HepG2 (cell line): ENCODE measurements around the gene SCAF11. TPM values are rescaled to one million over a fixed set of nuclear protein-coding genes. Genes with fewer than 3 reads are reported as not detected.

Experiments
- BRD4 ChIP-seq: sonication (generic); formaldehyde crosslinking; IDR thresholded peaks from 2 replicates; pipeline ENCODE4 v1.4.0; 2020; ENCODE audit warnings: missing genetic modification reagents
- CEBPG ChIP-seq: IDR thresholded peaks from 2 replicates; pipeline ENCODE4 v1.6.1; 2016
- ELF1 ChIP-seq: sonication (generic); formaldehyde crosslinking; IDR thresholded peaks from 2 replicates; pipeline ENCODE4 v1.4.0; 2020; ENCODE audit warnings: missing genetic modification reagents
- FOXP1 ChIP-seq, 2 experiments: fragments of 450-650 bp in 1 of 2; IDR thresholded peaks; 2 replicates each; pipeline ENCODE4 v1.6.1; 2017 to 2018; ENCODE audit warnings: antibody characterized with exemption in 1 of 2
- HNF4G ChIP-seq, 2 experiments: sonication (generic) in 1 of 2; formaldehyde crosslinking in 1 of 2; IDR thresholded peaks; 2 replicates each; pipeline versions ENCODE4 v1.4.0 to v1.6.1; 2011 to 2020; ENCODE audit warnings: borderline replicate concordance in 2 of 2, low read depth in 2 of 2, mild to moderate bottlenecking in 2 of 2, low read length in 1 of 2, missing genetic modification reagents in 1 of 2, moderate library complexity in 1 of 2
- IKZF1 ChIP-seq: fragments of 450-650 bp; IDR thresholded peaks from 2 replicates; pipeline ENCODE4 v1.7.1; 2016
- KDM5B ChIP-seq: sonication (generic); formaldehyde crosslinking; IDR thresholded peaks from 2 replicates; pipeline ENCODE4 v1.4.0; 2020; ENCODE audit warnings: missing genetic modification reagents, mild to moderate bottlenecking, borderline replicate concordance
- RARG ChIP-seq: sonication (generic); formaldehyde crosslinking; IDR thresholded peaks from 2 replicates; pipeline ENCODE4 v1.4.0; 2020; ENCODE audit warnings: low read depth, mild to moderate bottlenecking, missing genetic modification reagents
- RFX5 ChIP-seq: IDR thresholded peaks from 2 replicates; pipeline ENCODE4 v1.6.1; 2011; ENCODE audit warnings: low read depth, low read length, improper control_type of control experiment
- RFXAP ChIP-seq: sonication (generic); formaldehyde crosslinking; IDR thresholded peaks from 2 replicates; pipeline ENCODE4 v1.4.0; 2020; ENCODE audit warnings: missing genetic modification reagents, borderline replicate concordance
- TMF1 ChIP-seq: sonication (generic); formaldehyde crosslinking; IDR thresholded peaks from 2 replicates; pipeline ENCODE4 v1.8.1; 2022; ENCODE audit warnings: low read depth, missing genetic modification reagents
- XBP1 ChIP-seq: sonication (generic); formaldehyde crosslinking; IDR thresholded peaks from 2 replicates; pipeline ENCODE4 v1.5.0; 2020; ENCODE audit warnings: missing genetic modification reagents
- ZFP41 ChIP-seq: sonication (generic); formaldehyde crosslinking; IDR thresholded peaks from 2 replicates; pipeline ENCODE4 v1.4.0; 2020; ENCODE audit warnings: mild to moderate bottlenecking, missing genetic modification reagents, borderline replicate concordance
- ZFP82 ChIP-seq: sonication (generic); formaldehyde crosslinking; IDR thresholded peaks from 2 replicates; pipeline ENCODE4 v1.5.1; 2020; ENCODE audit warnings: mild to moderate bottlenecking, missing genetic modification reagents, borderline replicate concordance
- ZNF124 ChIP-seq: sonication (generic); formaldehyde crosslinking; IDR thresholded peaks from 2 replicates; pipeline ENCODE4 v1.4.0; 2020; ENCODE audit warnings: missing genetic modification reagents
- ZNF234 ChIP-seq: sonication (generic); formaldehyde crosslinking; conservative IDR thresholded peaks from 2 replicates; pipeline ENCODE4 v1.5.1; 2020; ENCODE audit warnings: mild to moderate bottlenecking, missing genetic modification reagents
- ZNF292 ChIP-seq: sonication (generic); formaldehyde crosslinking; IDR thresholded peaks from 2 replicates; pipeline ENCODE4 v1.8.1; 2022; ENCODE audit warnings: mild to moderate bottlenecking, low read depth, missing genetic modification reagents, borderline replicate concordance
- ZNF567 ChIP-seq: sonication (generic); formaldehyde crosslinking; IDR thresholded peaks from 2 replicates; pipeline ENCODE4 v1.8.1; 2023; ENCODE audit warnings: mild to moderate bottlenecking, missing genetic modification reagents, borderline replicate concordance
- ZNF598 ChIP-seq: sonication (generic); formaldehyde crosslinking; IDR thresholded peaks from 2 replicates; pipeline ENCODE4 v1.5.1; 2020; ENCODE audit warnings: mild to moderate bottlenecking, missing genetic modification reagents, borderline replicate concordance
- ZNF678 ChIP-seq: sonication (generic); formaldehyde crosslinking; IDR thresholded peaks from 2 replicates; pipeline ENCODE4 v1.4.0; 2020; ENCODE audit warnings: mild to moderate bottlenecking, missing genetic modification reagents
- ZNF709 ChIP-seq: sonication (generic); formaldehyde crosslinking; IDR thresholded peaks from 2 replicates; pipeline ENCODE4 v1.5.0; 2020; ENCODE audit warnings: mild to moderate bottlenecking, missing genetic modification reagents
- polyA plus RNA-seq, 8 experiments: library from polyadenylated mRNA; depleted of rRNA in 3 of 8; stranded (reverse) in 7 of 8; unstranded in 1 of 8; fragments of >200 nt; fragmentation: Illumina TruSeq in 4 of 8; extraction: Trizol in 4 of 8; gene quantifications; 2 replicates each; pipeline versions ENCODE4 v1.2.1 to v1.2.3, GENCODE V29; 2011 to 2016; ENCODE audit warnings: low read depth in 4 of 8, missing spikeins in 1 of 8, mixed read lengths in 1 of 8; ENCODE audit not compliant: insufficient read depth in 1 of 8
- total RNA-seq, 5 experiments: library from RNA; depleted of rRNA; stranded (reverse); fragments of >200 nt; fragmentation: Illumina TruSeq; extraction: Trizol; gene quantifications; 2 replicates each; pipeline ENCODE4 v1.2.3, GENCODE V29; 2016; ENCODE audit warnings: low read depth in 1 of 5
- TF ChIP-seq, protein P1 (sequence below): sonication (generic); formaldehyde crosslinking; IDR thresholded peaks from 2 replicates; pipeline ENCODE4 v1.9.0; 2022; ENCODE audit warnings: low read depth, missing genetic modification reagents
- TF ChIP-seq, protein P2 (sequence below): sonication (generic); formaldehyde crosslinking; IDR thresholded peaks from 2 replicates; pipeline ENCODE4 v1.4.0; 2020; ENCODE audit warnings: missing genetic modification reagents
- TF ChIP-seq, protein P3 (sequence below): IDR thresholded peaks from 2 replicates; pipeline ENCODE4 v1.6.1; 2016; ENCODE audit warnings: missing compliant biosample characterization, missing genetic modification reagents, borderline replicate concordance
- TF ChIP-seq, protein P4 (sequence below), 2 experiments: fragments of 450-650 bp in 1 of 2; sonication (generic) in 1 of 2; formaldehyde crosslinking; IDR thresholded peaks; 2 replicates each; pipeline versions ENCODE4 v1.5.0 to v1.8.0; 2020 to 2022; ENCODE audit warnings: mild to moderate bottlenecking in 1 of 2, missing genetic modification reagents in 1 of 2

SCAF11 gene
- total and polyA plus RNA-seq, 2 of the 13 experiments (the other 11 are each of a cell fraction or from before 2014, with no cell fraction given) = 26.9 to 38.3 TPM

- TF ChIP-seq, protein P1, sequence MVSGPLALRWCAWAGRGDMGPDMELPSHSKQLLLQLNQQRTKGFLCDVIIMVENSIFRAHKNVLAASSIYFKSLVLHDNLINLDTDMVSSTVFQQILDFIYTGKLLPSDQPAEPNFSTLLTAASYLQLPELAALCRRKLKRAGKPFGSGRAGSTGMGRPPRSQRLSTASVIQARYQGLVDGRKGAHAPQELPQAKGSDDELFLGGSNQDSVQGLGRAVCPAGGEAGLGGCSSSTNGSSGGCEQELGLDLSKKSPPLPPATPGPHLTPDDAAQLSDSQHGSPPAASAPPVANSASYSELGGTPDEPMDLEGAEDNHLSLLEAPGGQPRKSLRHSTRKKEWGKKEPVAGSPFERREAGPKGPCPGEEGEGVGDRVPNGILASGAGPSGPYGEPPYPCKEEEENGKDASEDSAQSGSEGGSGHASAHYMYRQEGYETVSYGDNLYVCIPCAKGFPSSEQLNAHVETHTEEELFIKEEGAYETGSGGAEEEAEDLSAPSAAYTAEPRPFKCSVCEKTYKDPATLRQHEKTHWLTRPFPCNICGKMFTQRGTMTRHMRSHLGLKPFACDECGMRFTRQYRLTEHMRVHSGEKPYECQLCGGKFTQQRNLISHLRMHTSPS (CRISPR knock-in tag) = no peak
- TF ChIP-seq XBP1 (CRISPR knock-in tag) = no peak
- no peak for TF ChIP-seq FOXP1 (IDR thresholded peaks at IDR 0.05)
- TF ChIP-seq FOXP1 (CRISPR knock-in tag; IDR thresholded peaks at IDR 0.05) = no peak
- peak; percentile 97 for TF ChIP-seq ZNF292 (CRISPR knock-in tag)
- TF ChIP-seq ZNF678 (CRISPR knock-in tag) = 0 out of 2 replicates have a peak, but pooled peaks have one; percentile 75
- 0 out of 2 replicates have a peak, but pooled peaks have one; percentile 24 for TF ChIP-seq RARG (CRISPR knock-in tag)
- TF ChIP-seq BRD4 (CRISPR knock-in tag) = peak; percentile 65
- TF ChIP-seq ZFP41 (CRISPR knock-in tag) = no peak; the same call in 1 of the 2 replicates
- TF ChIP-seq ELF1 (CRISPR knock-in tag) = no peak; the same call in none of the 2 replicates
- peak; percentile 85 for TF ChIP-seq ZNF598 (CRISPR knock-in tag)
- TF ChIP-seq, protein P2, sequence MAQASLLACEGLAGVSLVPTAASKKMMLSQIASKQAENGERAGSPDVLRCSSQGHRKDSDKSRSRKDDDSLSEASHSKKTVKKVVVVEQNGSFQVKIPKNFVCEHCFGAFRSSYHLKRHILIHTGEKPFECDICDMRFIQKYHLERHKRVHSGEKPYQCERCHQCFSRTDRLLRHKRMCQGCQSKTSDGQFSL (CRISPR knock-in tag) = no peak
- no peak for TF ChIP-seq IKZF1
- peak; percentile 61; the same call in 1 of the 2 replicates for TF ChIP-seq ZFP82 (CRISPR knock-in tag)
- TF ChIP-seq KDM5B (CRISPR knock-in tag) = peak; percentile 37; the same call in 1 of the 2 replicates
- TF ChIP-seq HNF4G (IDR thresholded peaks at IDR 0.05; ENCODE audit: borderline replicate concordance, low read depth, low read length) = no peak
- TF ChIP-seq HNF4G (CRISPR knock-in tag; IDR thresholded peaks at IDR 0.05; ENCODE audit: borderline replicate concordance, low read depth) = no peak
- TF ChIP-seq ZNF709 (CRISPR knock-in tag) = no peak
- peak; percentile 11; the same call in 1 of the 2 replicates for TF ChIP-seq TMF1 (CRISPR knock-in tag)
- TF ChIP-seq, protein P3, sequence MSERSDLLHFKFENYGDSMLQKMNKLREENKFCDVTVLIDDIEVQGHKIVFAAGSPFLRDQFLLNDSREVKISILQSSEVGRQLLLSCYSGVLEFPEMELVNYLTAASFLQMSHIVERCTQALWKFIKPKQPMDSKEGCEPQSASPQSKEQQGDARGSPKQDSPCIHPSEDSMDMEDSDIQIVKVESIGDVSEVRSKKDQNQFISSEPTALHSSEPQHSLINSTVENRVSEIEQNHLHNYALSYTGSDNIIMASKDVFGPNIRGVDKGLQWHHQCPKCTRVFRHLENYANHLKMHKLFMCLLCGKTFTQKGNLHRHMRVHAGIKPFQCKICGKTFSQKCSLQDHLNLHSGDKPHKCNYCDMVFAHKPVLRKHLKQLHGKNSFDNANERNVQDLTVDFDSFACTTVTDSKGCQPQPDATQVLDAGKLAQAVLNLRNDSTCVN (CRISPR knock-in tag) = peak; percentile 89
- no peak for TF ChIP-seq ZNF567 (CRISPR knock-in tag)
- peak; percentile 27; the same call in 1 of the 2 replicates for TF ChIP-seq RFX5
- TF ChIP-seq CEBPG (CRISPR knock-in tag) = peak; percentile 42; the same call in 1 of the 2 replicates
- peak; percentile 42; the same call in 1 of the 2 replicates for TF ChIP-seq ZNF124 (CRISPR knock-in tag)
- 0 out of 2 replicates have a peak, but pooled peaks have one; percentile 57 for TF ChIP-seq ZNF234
- TF ChIP-seq RFXAP = peak; percentile 67
- TF ChIP-seq, protein P4, sequence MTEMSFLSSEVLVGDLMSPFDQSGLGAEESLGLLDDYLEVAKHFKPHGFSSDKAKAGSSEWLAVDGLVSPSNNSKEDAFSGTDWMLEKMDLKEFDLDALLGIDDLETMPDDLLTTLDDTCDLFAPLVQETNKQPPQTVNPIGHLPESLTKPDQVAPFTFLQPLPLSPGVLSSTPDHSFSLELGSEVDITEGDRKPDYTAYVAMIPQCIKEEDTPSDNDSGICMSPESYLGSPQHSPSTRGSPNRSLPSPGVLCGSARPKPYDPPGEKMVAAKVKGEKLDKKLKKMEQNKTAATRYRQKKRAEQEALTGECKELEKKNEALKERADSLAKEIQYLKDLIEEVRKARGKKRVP (CRISPR knock-in tag; IDR thresholded peaks at IDR 0.05) = peak in 1 of 2 experiments; percentile 71; a peak in 2 of 4 replicates
These were observed 1.2 kb upstream of the SCAF11 start (continued) for GRCh38 chr12:45991284-45992249.
